Activated CD4-positive, alpha-beta memory T cell treated with anti-CD3 and anti-CD28 coated beads for 36 hours (primary cell): ENCODE data around the gene UBE2J2. TPM values are rescaled to one million over a fixed set of nuclear protein-coding genes. Genes with fewer than 3 reads are reported as not detected.

ENCODE experiments used
- CTCF ChIA-PET: fragments of 350-600 bp; sonication (Branson Sonifier 250); formaldehyde crosslinking; loops from one replicate; lab custom pipeline; 2021; ENCODE audit warnings: antibody characterized with exemption, inconsistent platforms; lab: Charles Lee
- POLR2A ChIA-PET: fragments of 350-600 bp; sonication (Branson Sonifier 250); formaldehyde crosslinking; loops from one replicate; lab custom pipeline; 2021; ENCODE audit warnings: antibody characterized with exemption; lab: Charles Lee
- DNase-seq: peaks from one replicate; pipeline ENCODE4 v3.0.0-alpha.2; 2020
- H3K27ac Mint-ChIP-seq: one replicate; pipeline ENCODE4 v1.8.0; 2021; ENCODE audit warnings: mixed read lengths
- H3K27me3 Mint-ChIP-seq: one replicate; pipeline ENCODE4 v1.8.0; 2021; ENCODE audit warnings: mixed read lengths
- H3K36me3 Mint-ChIP-seq: one replicate; pipeline ENCODE4 v1.8.0; 2021; ENCODE audit warnings: mixed read lengths
- H3K4me1 Mint-ChIP-seq: one replicate; pipeline ENCODE4 v1.8.0; 2021; ENCODE audit warnings: low read depth, mixed read lengths
- H3K4me3 Mint-ChIP-seq: one replicate; pipeline ENCODE4 v1.8.0; 2021; ENCODE audit warnings: mild to moderate bottlenecking, mixed read lengths
- H3K9me3 Mint-ChIP-seq: one replicate; pipeline ENCODE4 v1.8.0; 2021; ENCODE audit warnings: mixed read lengths
- intact Hi-C: fragments of 100-400 bp; cut with micrococcal nuclease; formaldehyde crosslinking; loops from one replicate; pipeline ENCODE4 v1.15.1; 2023
- total RNA-seq, 2 experiments: library from RNA; stranded (reverse); gene quantifications; one replicate each; pipeline ENCODE4 v1.2.3, GENCODE V29; 2021

UBE2J2 gene
- total RNA-seq, 2 experiments from 2014 or later = 58.7 to 61.6 TPM

DNA sequence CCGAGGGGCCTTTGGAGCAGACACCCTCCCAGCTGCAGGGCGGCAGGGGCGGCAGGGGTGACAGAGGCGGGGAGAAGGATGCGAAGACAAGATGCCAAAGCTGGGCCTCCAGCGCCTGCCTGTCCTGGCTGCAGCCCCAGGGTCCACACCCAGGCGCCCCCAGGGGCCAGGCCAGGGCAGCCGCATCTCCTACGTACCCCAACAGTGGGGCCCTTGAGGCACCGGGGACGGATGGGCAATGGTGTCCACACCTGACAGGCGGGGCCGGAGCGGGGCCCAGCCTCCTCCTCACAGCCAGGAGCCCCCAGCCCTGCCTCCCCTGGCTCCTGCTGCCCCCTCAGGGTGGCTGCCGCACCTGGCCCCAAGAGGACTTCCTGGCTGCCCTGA is 34.4 kb downstream of the UBE2J2 start:
- H3K4me1 Mint-ChIP-seq = peaks cover 5% of the 10 kb centered on the region
- POLR2A ChIA-PET = interaction anchor here (0.5 to 1.6 kb wide), 3 partner anchors 11 to 41 kb away, joined by 3 read pairs; no protein-coding TSS in a partner anchor
- no peaks in the 10 kb centered on the region for H3K27me3 Mint-ChIP-seq
- CTCF ChIA-PET = no interaction called here
- H3K27ac Mint-ChIP-seq = no peak overlapping the region
- no peak for DNase-seq
- peaks cover 4% of the 10 kb centered on the region for H3K36me3 Mint-ChIP-seq
- H3K4me3 Mint-ChIP-seq = no peak overlapping the region
- intact Hi-C loops = no loop called here
- H3K9me3 Mint-ChIP-seq = no peaks in the 10 kb centered on the region

DNA sequence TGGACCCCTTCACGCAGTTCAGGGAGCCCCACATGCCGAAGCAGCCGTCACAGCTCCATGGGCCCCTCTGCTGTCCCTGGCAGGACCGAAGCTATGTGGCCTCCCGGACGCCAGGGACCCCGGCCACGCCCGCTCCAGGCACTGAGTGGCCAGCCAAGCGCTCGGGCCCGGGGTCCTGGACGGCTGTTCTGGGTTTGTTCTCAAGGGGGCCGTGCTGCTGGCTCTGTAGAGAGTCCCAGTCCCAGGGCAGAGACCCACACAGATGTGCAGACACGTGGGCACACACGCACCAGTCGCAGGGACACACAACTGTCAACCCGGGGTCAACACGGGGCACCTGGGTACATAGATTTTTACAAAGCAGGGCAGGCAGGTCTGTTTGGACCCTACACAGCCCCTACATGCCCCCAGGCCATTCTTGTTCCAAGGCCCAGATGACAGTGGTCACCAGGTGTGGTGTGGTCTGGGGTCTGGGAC is 34.9 kb downstream of the UBE2J2 start:
- intact Hi-C loops = no loop called here
- no peak overlapping the region for H3K4me3 Mint-ChIP-seq
- peaks cover 8% of the 10 kb centered on the region for H3K36me3 Mint-ChIP-seq
- H3K27me3 Mint-ChIP-seq = no peaks in the 10 kb centered on the region
- no peaks in the 10 kb centered on the region for H3K9me3 Mint-ChIP-seq
- H3K4me1 Mint-ChIP-seq = peaks cover 10% of the 10 kb centered on the region
- no peak for DNase-seq
- CTCF ChIA-PET = no interaction called here
- H3K27ac Mint-ChIP-seq = no peak overlapping the region
- POLR2A ChIA-PET = interaction anchor here (0.5 to 1.6 kb wide), 2 partner anchors 22 to 40 kb away, joined by 3 read pairs; no protein-coding TSS in a partner anchor

DNA sequence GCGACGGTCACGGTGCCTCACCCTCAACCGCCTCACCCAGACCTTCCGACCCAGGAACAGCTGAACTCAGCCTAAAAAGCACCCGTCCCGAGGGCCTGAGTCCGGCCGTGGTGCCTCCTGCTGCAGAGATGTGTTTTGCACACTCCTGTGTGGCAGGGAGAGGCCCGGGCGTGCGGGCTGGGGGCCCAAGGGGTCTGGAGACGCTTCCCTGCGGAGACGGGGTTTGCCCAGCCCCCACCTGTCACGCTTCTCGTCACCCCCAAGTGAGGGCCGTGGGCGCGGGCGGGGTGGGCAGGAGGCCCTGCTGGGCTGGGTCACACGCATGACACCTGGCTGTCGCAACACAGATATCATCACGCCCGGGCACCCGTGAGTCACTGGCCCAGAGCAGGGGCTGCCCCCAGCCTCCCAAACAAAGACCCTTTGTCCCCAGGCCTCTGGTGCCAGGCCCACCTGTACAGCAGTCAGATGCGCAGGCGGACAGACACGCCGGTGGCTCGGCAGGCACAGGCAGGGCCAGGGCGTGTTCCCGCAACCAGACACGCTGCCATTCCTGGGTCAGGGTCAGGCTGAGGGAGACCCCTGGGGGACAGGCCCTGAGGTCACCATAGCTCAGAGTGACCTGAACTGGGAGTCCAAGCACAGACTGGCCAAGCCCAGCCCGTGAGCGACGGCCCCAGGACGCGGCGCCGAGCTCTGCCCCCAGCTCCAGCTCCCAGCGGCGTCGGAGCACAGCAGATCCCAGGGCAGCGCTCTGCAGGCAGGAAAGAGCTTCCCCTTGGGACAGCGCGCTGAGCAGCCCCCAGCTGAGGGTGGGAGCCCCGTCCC is 35.6 kb downstream of the UBE2J2 start:
- peaks cover 2% of the 10 kb centered on the region for H3K9me3 Mint-ChIP-seq
- CTCF ChIA-PET = no interaction called here
- H3K36me3 Mint-ChIP-seq = peaks cover 13% of the 10 kb centered on the region
- no peak overlapping the region for H3K27ac Mint-ChIP-seq
- peaks cover 14% of the 10 kb centered on the region for H3K4me1 Mint-ChIP-seq
- H3K4me3 Mint-ChIP-seq = no peak overlapping the region
- no peaks in the 10 kb centered on the region for H3K27me3 Mint-ChIP-seq
- intact Hi-C loops = no loop called here
- POLR2A ChIA-PET = interaction anchor here (1.6 kb wide), 1 partner anchor 40 kb away, joined by 3 read pairs; no protein-coding TSS in a partner anchor
- peak; percentile 44 for DNase-seq

DNA sequence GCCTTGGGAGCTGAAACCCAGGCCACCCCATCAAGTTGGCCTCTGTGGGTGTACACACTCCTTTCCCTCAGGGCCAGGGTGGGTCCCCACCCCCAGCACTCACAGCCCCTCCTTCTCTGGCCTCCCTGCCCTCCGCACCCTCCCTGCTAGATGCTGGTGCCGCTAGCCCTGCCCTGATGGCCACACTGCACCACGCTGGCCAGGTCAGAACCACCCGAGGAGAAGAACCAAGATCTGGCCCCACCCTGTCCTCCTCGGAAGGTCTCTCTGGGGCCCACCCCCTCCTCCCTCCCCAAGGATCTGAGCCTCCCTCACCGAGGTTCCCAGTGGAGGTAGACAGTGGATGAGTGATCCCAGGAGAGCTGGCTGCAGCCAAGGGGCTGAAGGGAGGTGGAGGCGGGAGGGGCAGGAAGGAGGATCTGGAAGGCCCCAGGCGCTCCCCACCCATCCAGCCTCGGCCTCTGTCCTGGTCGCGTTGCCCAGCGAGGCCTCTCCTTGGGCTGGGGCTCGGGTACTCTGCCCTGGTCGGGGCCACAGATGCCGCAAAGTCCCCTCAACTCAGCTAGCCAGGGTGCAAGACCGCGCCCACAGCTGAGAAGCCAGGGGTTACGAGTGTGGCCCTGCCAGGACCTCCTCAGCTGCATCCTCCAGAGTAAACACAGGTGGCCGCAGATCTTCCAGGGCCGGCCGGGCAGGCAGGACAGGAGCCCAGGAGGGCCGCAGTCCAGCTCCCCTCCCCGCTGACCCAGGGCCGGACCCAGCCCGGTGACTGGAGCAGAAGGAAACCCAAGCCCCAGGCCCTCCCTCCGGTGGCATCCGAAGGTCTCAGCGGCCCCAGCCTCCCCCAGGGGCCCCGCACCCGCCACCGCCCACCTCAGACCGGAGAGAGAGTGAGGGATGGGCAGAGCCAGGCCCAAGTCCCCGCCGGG is 36.4 kb downstream of the UBE2J2 start:
- ChIA-PET POLR2A (no interaction called here), CTCF (interaction anchor here (1.7 kb wide), 1 partner anchor 115 kb away, joined by 6 read pairs; no protein-coding TSS in a partner anchor)
- no peak overlapping the region for H3K27ac Mint-ChIP-seq
- intact Hi-C loops = no loop called here
- no peaks in the 10 kb centered on the region for H3K27me3 Mint-ChIP-seq
- DNase-seq = no peak
- peaks cover 2% of the 10 kb centered on the region for H3K9me3 Mint-ChIP-seq
- peaks cover 13% of the 10 kb centered on the region for H3K36me3 Mint-ChIP-seq
- no peak overlapping the region for H3K4me3 Mint-ChIP-seq
- peaks cover 17% of the 10 kb centered on the region for H3K4me1 Mint-ChIP-seq

DNA sequence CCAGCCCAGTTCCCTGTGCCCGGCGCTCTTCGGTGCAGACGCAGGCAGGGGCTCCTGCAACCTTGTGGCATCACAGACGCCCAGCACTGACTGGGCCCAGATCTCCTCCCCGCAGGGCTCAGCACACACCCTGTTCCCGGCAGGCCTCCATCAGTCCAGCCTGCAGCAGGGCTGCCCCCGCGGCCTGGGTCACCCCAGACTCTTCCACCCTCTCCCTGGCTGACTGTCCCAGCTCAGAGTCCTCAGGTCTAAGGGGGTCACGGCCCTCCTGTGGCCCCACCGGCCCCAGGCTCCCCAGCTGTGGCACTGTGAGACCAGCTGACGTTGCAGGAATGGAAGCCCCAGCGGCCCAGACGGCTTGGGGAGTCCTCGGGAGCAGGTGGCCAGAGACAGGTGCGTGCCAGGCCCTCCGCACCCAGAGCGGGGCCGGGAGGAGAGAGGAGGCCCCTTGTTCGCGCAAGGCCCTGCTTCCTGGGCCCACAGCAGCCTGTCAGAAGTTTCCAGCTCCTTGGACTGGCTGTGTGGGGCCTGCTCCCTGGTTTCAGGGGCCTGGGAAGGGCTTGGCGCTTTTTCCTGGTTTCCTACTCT is 37.4 kb downstream of the UBE2J2 start:
- CTCF ChIA-PET = interaction anchor here (1.7 kb wide), 1 partner anchor 114 kb away, joined by 6 read pairs; no protein-coding TSS in a partner anchor
- peaks cover 2% of the 10 kb centered on the region for H3K9me3 Mint-ChIP-seq
- H3K4me3 Mint-ChIP-seq = no peak overlapping the region
- no peak overlapping the region for H3K27ac Mint-ChIP-seq
- no peaks in the 10 kb centered on the region for H3K27me3 Mint-ChIP-seq
- POLR2A ChIA-PET = no interaction called here
- no peak for DNase-seq
- intact Hi-C loops = no loop called here
- H3K4me1 Mint-ChIP-seq = peaks cover 17% of the 10 kb centered on the region
- H3K36me3 Mint-ChIP-seq = peaks cover 13% of the 10 kb centered on the region

DNA sequence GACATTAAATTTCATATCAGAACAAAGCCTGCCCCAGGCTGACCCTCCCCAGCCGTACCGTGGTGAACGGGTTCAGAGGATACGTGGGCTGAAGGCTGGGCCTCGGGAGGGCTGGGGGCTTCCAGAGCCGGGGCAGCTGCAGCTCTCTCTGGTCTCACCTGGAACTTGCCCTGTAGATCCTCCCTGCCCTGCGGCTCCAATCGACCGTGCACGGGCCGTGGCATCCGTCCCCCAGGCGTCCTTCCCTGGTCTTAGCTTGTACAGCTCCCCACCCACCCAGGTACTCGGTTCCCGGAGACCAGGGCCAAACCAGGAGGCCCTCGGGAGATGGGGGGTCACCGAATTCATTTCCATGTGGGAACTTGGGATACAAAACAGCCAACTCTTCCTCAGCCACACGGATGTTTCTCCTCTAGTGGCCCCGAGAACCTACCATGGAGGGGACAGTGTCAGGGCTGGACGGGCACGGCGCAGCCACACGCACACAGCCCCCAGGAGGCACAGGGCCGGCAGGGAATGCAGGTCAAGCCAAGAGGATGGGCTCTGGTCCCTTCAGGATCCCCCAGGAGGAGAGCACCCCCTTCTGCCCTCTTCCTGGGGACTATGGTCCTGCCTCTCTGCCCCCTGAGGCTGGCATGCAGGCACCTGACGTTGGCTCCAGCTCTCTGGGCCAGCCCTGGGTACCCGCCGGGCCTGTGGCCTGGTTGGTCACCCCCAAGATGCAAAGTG is 38.5 kb downstream of the UBE2J2 start:
- intact Hi-C loops = no loop called here
- ChIA-PET POLR2A (no interaction called here), CTCF (no interaction called here)
- Mint-ChIP-seq H3K4me3 (no peak overlapping the region), H3K27ac (no peak overlapping the region), H3K27me3 (no peaks in the 10 kb centered on the region), H3K36me3 (peaks cover 21% of the 10 kb centered on the region), H3K4me1 (peaks cover 22% of the 10 kb centered on the region), H3K9me3 (peaks cover 2% of the 10 kb centered on the region)
- no peak for DNase-seq

DNA sequence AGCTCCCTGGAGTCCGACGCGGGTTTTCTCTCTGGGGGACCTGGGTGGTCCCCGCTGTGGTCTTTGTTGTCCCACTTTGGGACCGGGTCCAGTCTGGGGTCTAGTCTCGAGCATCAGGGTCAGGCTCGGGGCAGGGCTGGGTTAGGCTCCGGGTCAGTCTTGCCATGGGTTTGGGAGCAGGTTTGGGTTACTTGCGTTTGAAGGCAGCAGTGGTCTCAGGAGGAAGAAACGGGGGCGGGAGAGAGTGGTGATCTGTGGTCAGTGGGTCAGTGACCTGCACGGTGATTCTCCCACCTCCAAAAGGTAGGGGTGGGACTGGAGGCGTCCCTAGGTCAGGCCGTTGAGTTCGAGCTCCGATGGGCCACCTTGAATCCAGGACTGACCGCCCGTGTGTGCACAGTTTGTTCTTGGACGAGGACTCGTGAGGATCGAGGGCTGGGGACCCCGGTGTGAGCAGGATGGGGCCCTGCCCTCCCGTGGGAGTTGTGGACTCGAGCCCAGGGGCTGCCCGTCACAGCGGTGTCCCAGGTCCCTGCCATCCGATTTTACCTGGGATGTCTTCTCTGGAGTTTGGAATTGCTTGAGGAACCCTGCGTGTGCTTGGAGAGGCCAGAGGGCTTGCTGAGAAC is 39.4 kb downstream of the UBE2J2 start:
- CTCF ChIA-PET = no interaction called here
- Mint-ChIP-seq H3K9me3 (peaks cover 2% of the 10 kb centered on the region), H3K4me3 (peak overlapping the region; percentile 70), H3K27ac (no peak overlapping the region), H3K27me3 (no peaks in the 10 kb centered on the region), H3K36me3 (peaks cover 29% of the 10 kb centered on the region), H3K4me1 (peaks cover 30% of the 10 kb centered on the region)
- DNase-seq = no peak
- POLR2A ChIA-PET = no interaction called here
- intact Hi-C loops = no loop called here

DNA sequence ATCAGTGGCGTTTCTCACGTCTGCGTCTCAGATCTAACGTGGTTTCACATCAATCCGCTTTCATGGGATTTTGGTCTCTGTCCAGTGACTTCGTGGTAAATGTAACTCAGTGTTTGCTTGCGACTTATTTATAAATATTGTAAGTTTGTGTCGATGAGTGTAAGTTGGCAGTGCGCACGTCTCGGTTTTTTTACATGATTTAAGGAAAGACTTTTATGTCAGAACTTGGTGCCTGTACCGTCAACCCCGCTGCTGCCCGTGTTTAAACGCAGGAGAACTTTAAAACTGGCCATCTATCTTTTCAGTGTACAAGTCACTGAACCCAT is 40.1 kb downstream of the UBE2J2 start:
- intact Hi-C loops = no loop called here
- H3K4me1 Mint-ChIP-seq = peaks cover 30% of the 10 kb centered on the region
- no peaks in the 10 kb centered on the region for H3K27me3 Mint-ChIP-seq
- H3K36me3 Mint-ChIP-seq = peaks cover 33% of the 10 kb centered on the region
- peak overlapping the region; percentile 72 for H3K27ac Mint-ChIP-seq
- peak overlapping the region; percentile 70 for H3K4me3 Mint-ChIP-seq
- peaks cover 2% of the 10 kb centered on the region for H3K9me3 Mint-ChIP-seq
- ChIA-PET POLR2A (no interaction called here), CTCF (no interaction called here)
- DNase-seq = no peak

DNA sequence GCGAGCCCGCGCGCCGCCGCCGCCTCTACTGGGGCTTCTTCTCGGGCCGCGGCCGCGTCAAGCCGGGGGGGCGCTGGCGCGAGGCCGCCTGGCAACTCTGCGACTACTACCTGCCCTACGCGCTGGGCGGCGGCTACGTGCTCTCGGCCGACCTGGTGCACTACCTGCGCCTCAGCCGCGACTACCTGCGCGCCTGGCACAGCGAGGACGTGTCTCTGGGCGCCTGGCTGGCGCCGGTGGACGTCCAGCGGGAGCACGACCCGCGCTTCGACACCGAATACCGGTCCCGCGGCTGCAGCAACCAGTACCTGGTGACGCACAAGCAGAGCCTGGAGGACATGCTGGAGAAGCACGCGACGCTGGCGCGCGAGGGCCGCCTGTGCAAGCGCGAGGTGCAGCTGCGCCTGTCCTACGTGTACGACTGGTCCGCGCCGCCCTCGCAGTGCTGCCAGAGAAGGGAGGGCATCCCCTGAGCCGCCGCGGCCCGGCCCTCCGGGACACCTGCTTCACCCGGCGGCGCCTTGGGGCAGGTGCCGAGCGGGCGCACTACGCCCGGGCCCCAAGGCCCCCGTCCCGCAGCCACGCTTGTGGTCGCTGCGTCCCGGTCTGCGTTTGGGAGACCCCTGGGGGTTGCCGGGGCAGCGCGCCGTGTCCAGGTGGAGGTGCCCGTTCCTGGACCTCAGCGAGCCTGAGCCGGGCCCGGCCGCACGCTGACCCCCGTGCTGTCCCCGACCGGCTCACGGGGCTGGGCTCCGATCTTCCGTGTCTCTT is 40.7 kb downstream of the UBE2J2 start:
- ChIA-PET POLR2A (interaction anchor here (2.8 kb wide), 1 partner anchor 15 kb away, joined by 35 read pairs; no protein-coding TSS in a partner anchor), CTCF (no interaction called here)
- intact Hi-C loops = loop anchor here (1.0 kb wide), 3 partner anchors 40 to 117 kb away; partner anchors contain the start of genes C1orf159, PUSL1 and UBE2J2
- no peak for DNase-seq
- Mint-ChIP-seq H3K27ac (peak overlapping the region; percentile 72), H3K27me3 (no peaks in the 10 kb centered on the region), H3K9me3 (peaks cover 2% of the 10 kb centered on the region), H3K36me3 (peaks cover 35% of the 10 kb centered on the region), H3K4me1 (peaks cover 30% of the 10 kb centered on the region), H3K4me3 (peak overlapping the region; percentile 70)

DNA sequence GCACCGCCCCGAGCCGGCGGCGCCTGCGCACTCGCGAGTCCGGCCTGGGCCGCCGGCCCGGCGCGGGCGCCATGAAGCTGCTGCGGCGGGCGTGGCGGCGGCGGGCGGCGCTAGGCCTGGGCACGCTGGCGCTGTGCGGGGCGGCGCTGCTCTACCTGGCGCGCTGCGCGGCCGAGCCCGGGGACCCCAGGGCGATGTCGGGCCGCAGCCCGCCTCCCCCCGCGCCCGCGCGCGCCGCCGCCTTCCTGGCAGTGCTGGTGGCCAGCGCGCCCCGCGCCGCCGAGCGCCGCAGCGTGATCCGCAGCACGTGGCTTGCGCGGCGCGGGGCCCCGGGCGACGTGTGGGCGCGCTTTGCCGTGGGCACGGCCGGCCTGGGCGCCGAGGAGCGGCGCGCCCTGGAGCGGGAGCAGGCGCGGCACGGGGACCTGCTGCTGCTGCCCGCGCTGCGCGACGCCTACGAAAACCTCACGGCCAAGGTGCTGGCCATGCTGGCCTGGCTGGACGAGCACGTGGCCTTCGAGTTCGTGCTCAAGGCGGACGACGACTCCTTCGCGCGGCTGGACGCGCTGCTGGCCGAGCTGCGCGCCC is 41.4 kb downstream of the UBE2J2 start, which contains the start of gene B3GALT6:
B3GALT6 (plus strand) TSS at position 30 of the 588 bp plus-strand sequence; CDS start at position 72, 42 bp downstream.
- DNase-seq = no peak
- H3K36me3 Mint-ChIP-seq = peaks cover 39% of the 10 kb centered on the region
- ChIA-PET POLR2A (interaction anchor here (0.6 to 2.8 kb wide), 4 partner anchors 10 to 118 kb away, joined by 3 to 35 read pairs (median 4); partner anchors contain the start of gene TNFRSF18), CTCF (interaction anchor here (1.2 to 2.3 kb wide), 3 partner anchors 18 to 110 kb away, joined by 3 to 34 read pairs (median 7); partner anchors contain the start of gene UBE2J2)
- H3K27me3 Mint-ChIP-seq = no peaks in the 10 kb centered on the region
- H3K9me3 Mint-ChIP-seq = peaks cover 2% of the 10 kb centered on the region
- intact Hi-C loops = loop anchor here (1.0 kb wide), 3 partner anchors 41 to 116 kb away; partner anchors contain the start of genes C1orf159, PUSL1 and UBE2J2
- peaks cover 33% of the 10 kb centered on the region for H3K4me1 Mint-ChIP-seq
- H3K4me3 Mint-ChIP-seq = peak within 1 kb of the TSS; percentile 94
- peak within 1 kb of the TSS; percentile 92 for H3K27ac Mint-ChIP-seq
